GM19324 (cell line): ENCODE data around the gene CCHCR1.
"Not testable (repeated sequence)": the region's sequence is repeated elsewhere in the genome, so short reads cannot be mapped to it uniquely, and the experiment has no call there.

Source experiments
- ATAC-seq: cut with Tn5 transposase; IDR thresholded peaks from one replicate; pipeline ENCODE4 v1.9.1; 2021; ENCODE audit warnings: mild to moderate bottlenecking, moderate library complexity; ENCODE audit not compliant: unreplicated experiment, low FRiP score

The CCHCR1 gene

DNA sequence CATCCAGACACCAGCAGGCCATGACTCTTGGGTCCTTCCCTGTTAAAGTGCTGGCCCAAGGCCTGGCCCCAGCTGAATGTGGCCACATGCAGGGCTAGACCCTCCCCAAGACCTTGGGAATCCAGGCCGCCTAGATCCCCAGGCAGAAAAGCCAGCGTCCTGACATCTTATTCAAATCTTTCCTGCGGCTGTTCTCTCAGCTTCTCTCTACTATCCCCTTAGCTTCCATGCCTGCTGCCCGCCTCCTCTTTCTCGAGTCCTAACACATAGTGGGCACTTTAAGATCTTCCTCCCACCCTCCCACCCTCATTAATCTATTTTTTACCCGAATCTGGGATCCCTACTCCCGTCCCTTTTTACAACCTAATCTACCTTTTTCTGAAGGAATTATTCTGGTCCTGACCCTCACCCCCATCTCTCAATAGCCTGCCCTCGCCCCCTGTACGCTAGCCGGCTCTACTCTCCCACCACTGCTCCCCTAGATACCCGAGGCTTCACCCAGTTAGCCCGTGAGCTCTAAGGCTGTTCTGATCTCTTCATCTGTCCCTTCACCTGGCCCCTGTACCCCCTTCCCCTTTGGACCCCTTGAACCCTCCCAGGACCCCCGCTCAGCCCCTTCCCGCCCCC, at the start of gene CCHCR1:
Gene CCHCR1, minus strand, starts transcription at position 290 of the 627 bp plus-strand sequence. Its CDS starts 202 bp downstream, at position 88.
- ATAC-seq, result no peak

- ATAC-seq, result no peak
Measured at GRCh38 chr6:31205638-31206037, 48.0 kb upstream of the CCHCR1 start.

GRCh38 chr6:31204751-31205145, 47.1 kb upstream of the CCHCR1 start:
- ATAC-seq, result no peak

GRCh38 chr6:31203345-31203979, 45.9 kb upstream of the CCHCR1 start:
- ATAC-seq, result peak; percentile 34

GRCh38 chr6:31202259-31203166, 44.9 kb upstream of the CCHCR1 start:
- ATAC-seq, result no peak

DNA sequence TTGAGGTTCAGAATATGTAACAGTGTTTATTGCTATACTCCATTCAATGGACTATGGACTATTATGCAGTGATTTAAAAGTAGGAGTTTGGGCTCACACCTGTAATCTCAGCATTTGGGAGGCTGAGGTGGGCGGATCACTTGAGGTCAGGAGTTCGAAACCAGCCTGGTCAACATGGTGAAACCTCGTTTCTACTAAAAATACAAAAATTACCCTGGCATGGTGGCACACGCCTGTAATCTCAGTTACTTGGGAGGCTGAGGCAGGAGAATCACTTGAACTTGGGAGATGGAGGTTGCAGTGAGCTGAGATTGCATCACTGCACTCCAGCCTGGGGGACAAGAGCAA, 41.5 kb upstream of the CCHCR1 start:
- ATAC-seq, result not testable (repeated sequence)

DNA sequence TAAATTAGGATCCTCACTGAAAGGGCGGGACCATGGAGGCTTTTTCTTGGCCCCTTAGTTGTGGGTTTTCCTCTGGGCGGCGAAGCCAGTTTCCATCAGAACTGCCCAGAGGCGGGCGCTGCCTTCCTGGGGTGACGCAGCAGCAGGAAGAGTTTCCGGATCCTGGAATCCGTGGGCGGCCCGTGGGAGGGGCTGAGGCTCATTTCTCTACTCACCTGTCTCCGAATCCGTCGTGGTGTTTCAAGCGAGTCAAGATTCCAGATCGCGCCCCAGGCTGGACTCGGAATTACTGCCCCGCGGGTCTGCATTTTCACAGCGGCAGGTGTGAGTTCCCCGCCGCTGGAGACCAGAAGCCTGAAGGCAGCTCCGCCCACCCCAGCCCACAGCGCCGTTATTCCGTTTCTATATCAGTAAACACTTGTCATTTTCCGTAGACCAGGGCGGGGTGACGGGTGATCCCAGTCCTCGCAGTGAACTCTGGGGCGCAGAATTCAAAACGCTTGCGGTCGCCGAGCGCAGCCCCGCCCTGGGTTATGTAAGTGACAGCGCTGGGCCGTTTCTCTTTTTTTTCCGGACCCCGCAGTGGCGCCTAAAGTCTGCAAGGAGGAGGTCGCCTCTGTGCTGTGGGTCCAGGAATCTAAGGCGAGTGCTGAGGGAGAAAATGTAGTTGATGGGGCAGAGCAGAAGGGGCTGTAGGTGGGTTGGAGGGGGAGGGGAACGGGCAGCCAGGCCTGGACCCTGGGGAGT, 40.1 kb upstream of the CCHCR1 start:
- ATAC-seq, result peak; percentile 72

GRCh38 chr6:31196251-31197022, 38.8 kb upstream of the CCHCR1 start:
- not testable (repeated sequence) for ATAC-seq

DNA sequence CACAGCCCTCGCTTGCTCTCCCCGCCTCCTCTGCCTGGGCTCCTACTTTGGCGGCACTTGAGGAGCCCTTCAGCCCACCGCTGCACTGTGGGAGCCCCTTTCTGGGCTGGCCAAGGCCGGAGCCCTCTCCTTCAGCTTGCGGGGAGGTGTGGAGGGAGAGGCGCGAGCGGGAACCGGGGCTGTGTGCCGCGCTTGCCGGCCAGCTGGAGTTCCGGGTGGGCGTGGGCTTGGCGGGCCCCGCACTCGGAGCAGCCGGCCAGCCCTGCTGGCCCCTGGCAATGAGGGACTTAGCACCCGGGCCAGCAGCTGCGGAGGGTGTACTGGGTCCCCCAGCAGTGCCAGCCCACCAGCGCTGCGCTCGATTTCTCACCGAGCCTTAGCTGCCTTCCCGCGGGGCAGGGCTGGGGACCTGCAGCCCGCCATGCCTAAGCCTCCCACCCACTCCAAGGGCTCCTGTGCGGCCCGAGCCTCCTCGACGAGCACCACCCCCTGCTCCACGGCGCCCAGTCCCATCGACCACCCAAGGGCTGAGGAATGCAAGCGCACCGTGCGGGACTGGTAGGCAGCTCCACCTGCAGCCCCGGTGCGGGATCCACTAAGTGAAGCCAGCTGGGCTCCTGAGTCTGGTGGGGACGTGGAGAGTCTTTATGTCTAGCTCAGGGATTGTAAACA, 37.8 kb upstream of the CCHCR1 start:
- not testable (repeated sequence) for ATAC-seq

GRCh38 chr6:31194061-31194834, 36.6 kb upstream of the CCHCR1 start:
- no peak for ATAC-seq

DNA sequence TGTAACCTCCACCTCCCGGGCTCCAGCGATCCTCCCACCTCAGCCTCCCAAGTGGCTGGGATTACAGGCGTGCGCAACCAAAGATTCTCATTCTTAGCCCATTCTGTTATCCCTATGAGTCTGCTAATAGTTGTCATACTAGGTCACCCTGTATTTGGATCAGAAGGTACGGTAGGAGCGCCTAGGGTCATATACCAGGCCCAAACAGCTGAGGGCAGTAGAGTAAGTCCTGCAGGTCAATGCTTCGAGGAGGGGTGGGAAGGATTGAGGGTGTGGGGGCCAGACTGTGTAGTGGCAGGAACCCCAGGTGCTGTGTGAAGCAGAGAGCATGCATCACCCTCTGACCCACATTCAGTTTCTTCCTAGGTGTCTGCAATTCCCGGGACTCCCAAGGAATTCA, 35.6 kb upstream of the CCHCR1 start:
- ATAC-seq, result no peak

DNA sequence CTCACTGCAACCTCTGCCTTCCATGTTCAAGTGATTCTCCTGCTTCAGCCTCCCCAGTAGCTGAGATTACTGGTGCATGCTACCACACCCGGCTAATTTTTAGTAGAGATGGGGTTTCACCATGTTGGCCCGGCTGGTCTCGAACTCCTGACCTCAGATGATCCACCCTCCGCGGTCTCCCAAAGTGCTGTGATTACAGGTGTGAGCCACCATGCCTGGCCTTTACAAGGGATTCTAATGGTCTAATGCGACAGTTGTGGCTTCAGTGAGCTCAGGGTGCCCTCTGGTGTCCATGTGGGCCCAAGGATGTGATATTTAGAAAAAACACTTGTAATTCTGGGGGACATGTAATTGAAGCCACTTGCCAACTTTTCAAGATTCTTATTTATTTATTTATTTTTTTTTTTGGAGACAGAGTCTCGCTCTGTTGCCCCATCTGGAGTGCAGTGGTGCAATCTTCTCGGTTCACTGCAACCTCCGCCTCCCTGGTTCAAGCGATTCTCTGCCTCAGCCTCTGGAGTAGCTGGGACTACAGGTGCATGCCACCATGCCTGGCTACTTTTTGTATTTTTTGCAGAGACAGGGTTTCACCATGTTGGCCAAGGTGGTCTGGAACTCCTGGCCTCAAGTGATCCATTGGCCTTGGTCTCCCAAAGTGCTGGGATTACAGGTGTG, 35.0 kb upstream of the CCHCR1 start:
- ATAC-seq, result not testable (repeated sequence)

GRCh38 chr6:31190488-31190887, 32.9 kb upstream of the CCHCR1 start:
- ATAC-seq, result peak; percentile 45

DNA sequence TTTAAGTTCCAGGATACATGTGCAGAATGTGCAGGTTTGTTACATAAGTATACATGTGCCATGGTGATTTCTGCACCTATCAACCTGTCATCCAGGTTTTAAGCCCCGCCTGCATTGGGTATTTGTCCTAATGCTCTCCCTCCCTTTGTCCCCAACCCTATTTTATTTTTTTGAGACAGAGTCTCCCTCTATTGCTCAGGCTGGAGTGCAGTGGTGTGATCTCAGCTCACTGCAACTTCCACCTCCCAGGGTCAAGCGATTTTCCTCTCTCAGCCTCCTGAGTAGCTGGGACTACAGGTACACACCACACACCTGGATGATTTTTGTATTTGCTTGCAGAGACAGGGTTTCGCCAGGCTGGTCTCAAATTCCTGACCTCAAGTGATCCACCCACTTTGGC, 31.6 kb upstream of the CCHCR1 start:
- ATAC-seq, result not testable (repeated sequence)

DNA sequence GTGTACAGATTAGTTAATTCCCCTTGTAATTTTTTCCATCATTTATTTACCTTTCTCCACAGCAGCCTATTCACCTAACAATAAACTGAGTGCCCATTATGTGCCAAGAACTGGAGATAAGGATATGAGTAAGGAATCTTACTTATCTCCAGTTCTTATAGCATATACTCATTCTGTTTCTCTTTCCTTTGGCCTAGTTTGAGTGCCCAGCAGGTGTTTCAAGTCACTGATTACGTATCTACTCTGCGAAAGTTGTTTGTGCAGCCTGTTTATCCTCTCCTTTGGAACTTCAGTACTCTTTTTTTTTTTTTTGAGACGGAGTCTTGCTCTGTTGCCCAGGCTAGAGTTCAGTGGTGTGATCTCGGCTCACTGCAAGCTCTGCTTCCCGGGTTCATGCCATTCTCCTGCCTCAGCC, 30.2 kb upstream of the CCHCR1 start:
- ATAC-seq, result no peak

DNA sequence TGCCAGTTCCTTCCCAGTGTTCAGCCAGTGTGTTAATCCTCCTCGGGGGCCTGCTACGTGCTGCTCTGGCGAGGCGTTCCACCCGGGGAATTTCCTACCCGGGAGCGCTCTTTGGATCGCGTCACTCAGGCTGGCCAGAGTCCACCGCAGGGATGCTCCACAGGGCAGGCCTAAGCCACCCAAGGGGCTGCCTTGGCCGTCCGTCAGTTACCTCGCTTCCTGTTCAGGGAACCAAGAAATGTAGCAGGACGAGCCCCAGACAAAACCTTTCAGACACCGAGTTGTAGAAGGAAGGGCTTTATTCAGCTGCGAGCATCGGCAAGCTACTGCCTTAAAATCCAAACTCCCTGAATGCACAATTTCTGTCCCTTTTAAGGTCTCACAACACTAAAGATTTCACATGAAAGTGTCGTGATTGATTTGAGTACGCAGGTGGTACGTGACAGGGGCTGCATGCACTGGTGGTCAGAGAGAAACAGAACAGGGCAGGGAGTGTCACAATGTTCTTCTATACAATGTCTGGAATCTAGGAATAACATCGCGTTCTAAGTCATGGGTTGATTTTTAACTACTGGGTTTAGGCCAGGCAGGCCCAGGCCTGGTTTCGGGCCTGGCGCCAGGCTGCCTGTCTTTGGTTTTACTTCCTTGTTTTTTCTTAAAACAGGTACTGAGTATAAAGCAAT, 28.6 kb upstream of the CCHCR1 start:
- ATAC-seq, result no peak

GRCh38 chr6:31185695-31186051, 28.1 kb upstream of the CCHCR1 start:
- ATAC-seq, result not testable (repeated sequence)

- ATAC-seq, result not testable (repeated sequence)
Measured at GRCh38 chr6:31183859-31184258, 26.3 kb upstream of the CCHCR1 start.
